ENCODE results near the gene MAML2. TPM values are rescaled to one million over a fixed set of nuclear protein-coding genes. Genes with fewer than 3 reads are reported as not detected.

MAML2 gene
- polyA plus RNA-seq, 1 of the 3 experiments (the other 2 are of a cell fraction), result 20.1 TPM

DNA sequence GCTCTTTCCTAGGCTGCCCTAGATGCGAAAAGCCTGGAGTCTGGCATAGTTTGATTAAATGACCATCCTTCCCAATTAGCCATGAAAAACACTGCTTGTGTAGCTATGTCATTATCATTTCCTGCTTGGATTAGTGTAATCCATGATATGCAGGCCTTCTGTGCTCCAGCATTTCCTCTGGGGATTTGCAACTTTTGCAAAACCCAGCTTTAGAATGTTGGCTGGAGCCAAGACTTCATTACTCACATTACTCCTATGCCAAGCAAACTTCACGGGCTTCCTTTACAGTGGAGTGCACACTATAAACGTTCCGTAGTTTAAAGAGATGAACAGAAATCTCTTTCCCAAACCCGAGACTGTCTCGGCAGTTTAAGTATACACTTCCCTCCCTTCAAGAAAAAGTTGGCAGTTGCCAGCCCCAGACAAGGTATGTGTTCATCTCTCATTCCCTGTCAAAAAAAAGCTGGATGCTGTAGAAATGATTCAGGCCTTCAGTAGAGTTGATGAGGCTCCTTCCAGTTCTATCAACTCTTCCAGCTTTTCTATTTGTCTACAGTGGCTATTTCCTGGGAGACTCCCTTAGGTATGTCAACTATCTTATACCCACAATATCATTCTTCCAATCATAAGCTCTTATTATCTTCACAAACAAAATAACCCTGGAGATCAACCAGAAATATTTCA is 180.0 kb downstream of the MAML2 start (continued):
- TF ChIP-seq USF2 (IDR thresholded peaks at IDR 0.05; ENCODE audit: borderline replicate concordance, low read depth, low read length) (no peak), RFX5 (IDR thresholded peaks at IDR 0.05; ENCODE audit: low read length) (no peak)

DNA sequence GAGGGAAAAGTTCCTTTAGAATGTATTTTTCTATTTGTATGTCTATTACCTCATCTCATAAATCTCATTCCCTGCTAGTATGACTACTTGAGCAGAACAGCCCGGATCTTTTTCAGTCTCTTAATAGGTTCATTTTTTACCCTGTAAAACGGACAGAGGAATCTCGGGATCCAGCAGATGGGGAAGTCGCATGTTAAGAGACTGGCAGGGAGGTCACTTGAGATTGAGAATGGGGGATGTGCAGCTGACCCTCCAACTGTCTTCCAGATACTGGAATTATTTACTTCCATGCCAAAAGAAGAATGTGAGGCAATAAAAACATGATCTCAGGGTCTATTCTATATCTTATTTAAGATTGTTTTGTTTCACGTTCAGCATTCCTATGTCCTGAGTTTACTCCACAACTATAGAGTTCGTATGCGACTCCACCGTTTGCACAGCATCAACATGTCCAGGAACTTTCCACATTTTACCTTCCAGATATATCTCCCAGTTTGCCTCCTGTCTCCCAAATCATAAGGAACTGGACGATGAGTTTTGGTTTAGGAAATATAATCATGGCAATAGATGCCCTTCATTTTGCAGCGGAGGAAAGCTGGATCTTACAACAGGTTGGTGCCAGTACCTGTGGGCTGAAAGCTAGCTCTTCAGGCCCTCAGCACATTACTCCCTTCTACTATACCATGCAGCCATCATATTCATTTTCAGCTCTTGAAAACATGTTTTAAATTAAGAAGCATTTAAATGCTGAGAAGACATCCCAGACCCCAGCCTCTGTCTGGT is 181.5 kb downstream of the MAML2 start:
- Histone ChIP-seq H3K79me2 (ENCODE audit: insufficient read depth) (peaks cover 72% of the 10 kb centered on the region), H3K36me3 (replicated peaks in 1 of 2; ENCODE audit: control insufficient read depth in 1 of 2, insufficient read depth in 2 of 2, low read length in 1 of 2) (no peaks in the 10 kb centered on the region), H3K27ac (ENCODE audit: low read depth in 2 of 2, low read length in 1 of 2) (peak overlapping the region; percentile 78 to 93), H3K9me3 (no peaks in the 10 kb centered on the region), H3K9me2 (no peaks in the 10 kb centered on the region), H3F3A (replicated peaks; ENCODE audit: insufficient read depth) (peaks cover 54% of the 10 kb centered on the region), H3K4me2 (peak overlapping the region; percentile 9), H3K9ac (peak overlapping the region; percentile 14; the same call in 1 of the 2 replicates), H2AFZ (ENCODE audit: low read depth) (no peak overlapping the region), H3K4me3 (ENCODE audit: low read depth in 2 of 2, low read length in 1 of 2) (no peak overlapping the region), H3K4me1 (ENCODE audit: control insufficient read depth in 1 of 2, insufficient read depth in 2 of 2, low read depth in 1 of 2, low read length in 1 of 2) (peaks cover 4 to 67% of the 10 kb centered on the region in 2 experiments; a peak in 3 of 4 replicates), H4K20me1 (ENCODE audit: insufficient read depth) (no peaks in the 10 kb centered on the region), H3K27me3 (ENCODE audit: insufficient read depth) (no peaks in the 10 kb centered on the region)
- 63% methylated on average over 10 of the region's 10 CpGs for WGBS (ENCODE audit: low lambda C conversion rate)
- CTCF ChIA-PET, result no interaction called here
- DNase-seq, result no peak
- TF ChIP-seq, protein P1, sequence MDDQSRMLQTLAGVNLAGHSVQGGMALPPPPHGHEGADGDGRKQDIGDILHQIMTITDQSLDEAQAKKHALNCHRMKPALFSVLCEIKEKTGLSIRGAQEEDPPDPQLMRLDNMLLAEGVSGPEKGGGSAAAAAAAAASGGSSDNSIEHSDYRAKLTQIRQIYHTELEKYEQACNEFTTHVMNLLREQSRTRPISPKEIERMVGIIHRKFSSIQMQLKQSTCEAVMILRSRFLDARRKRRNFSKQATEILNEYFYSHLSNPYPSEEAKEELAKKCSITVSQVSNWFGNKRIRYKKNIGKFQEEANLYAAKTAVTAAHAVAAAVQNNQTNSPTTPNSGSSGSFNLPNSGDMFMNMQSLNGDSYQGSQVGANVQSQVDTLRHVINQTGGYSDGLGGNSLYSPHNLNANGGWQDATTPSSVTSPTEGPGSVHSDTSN (IDR thresholded peaks at IDR 0.05), result peak; percentile 24; the same call in 1 of the 2 replicates
- TF ChIP-seq CHD2 (IDR thresholded peaks at IDR 0.05; ENCODE audit: low read length, partially characterized antibody), result no peak
- TF ChIP-seq USF2 (IDR thresholded peaks at IDR 0.05; ENCODE audit: borderline replicate concordance, low read depth, low read length), result no peak
- no peak for TF ChIP-seq EP300 (IDR thresholded peaks at IDR 0.05; ENCODE audit: borderline replicate concordance in 1 of 2, low read depth in 1 of 2, low read length in 1 of 2)
- no peak for TF ChIP-seq MAX (IDR thresholded peaks at IDR 0.05; ENCODE audit: low read depth)
- POLR2A ChIA-PET, result no interaction called here

DNA sequence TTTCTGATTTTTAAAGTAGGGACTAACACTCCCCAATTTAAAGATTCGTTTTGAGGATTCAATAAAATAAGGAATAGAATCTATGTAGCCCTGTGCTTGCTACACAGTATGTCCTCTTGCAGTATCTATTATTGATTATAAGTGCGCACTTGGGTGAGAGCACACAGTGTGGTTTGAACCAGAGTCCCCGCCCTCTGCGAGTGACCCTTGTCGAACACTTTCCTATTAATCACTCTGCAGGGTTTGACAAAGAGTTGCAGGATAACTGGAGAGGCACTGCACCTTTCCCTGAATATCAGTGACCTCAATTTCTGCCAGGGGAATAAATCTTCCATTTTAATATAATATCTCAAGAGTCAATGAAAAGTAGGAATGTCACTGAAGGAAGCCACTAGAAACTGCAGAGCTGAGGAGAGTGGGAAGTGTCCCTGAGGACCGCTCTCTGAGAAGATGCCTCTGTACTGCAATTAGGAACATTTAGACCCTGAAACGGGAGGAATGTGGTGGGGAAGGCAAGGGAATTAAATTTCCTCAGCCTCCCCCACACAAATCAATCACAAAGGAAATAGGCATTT is 182.2 kb downstream of the MAML2 start:
- H3K79me2 ChIP-seq (ENCODE audit: insufficient read depth), result peaks cover 66% of the 10 kb centered on the region
- CTCF ChIA-PET, result no interaction called here
- H3K9ac ChIP-seq, result peak overlapping the region; percentile 14; the same call in 1 of the 2 replicates
- H2AFZ ChIP-seq (ENCODE audit: low read depth), result no peak overlapping the region
- TF ChIP-seq MAX (IDR thresholded peaks at IDR 0.05; ENCODE audit: low read depth) (no peak), SMC3 (IDR thresholded peaks at IDR 0.05; ENCODE audit: low read depth, low read length) (no peak), USF2 (IDR thresholded peaks at IDR 0.05; ENCODE audit: borderline replicate concordance, low read depth, low read length) (no peak), RCOR1 (IDR thresholded peaks at IDR 0.05; ENCODE audit: low read length) (no peak), FOXM1 (IDR thresholded peaks at IDR 0.05; ENCODE audit: low read depth) (no peak), REST (IDR thresholded peaks at IDR 0.05; ENCODE audit: low read depth, low read length) (no peak)
- 85% methylated on average over 7 of the region's 7 CpGs for WGBS (ENCODE audit: low lambda C conversion rate)
- peak overlapping the region; percentile 78 to 93; a peak in 3 of 4 replicates for H3K27ac ChIP-seq (ENCODE audit: low read depth in 2 of 2, low read length in 1 of 2)
- H3K4me3 ChIP-seq (ENCODE audit: low read depth in 2 of 2, low read length in 1 of 2), result no peak overlapping the region
- no peaks in the 10 kb centered on the region for H3K36me3 ChIP-seq (replicated peaks in 1 of 2; ENCODE audit: control insufficient read depth in 1 of 2, insufficient read depth in 2 of 2, low read length in 1 of 2)
- POLR2A ChIA-PET, result no interaction called here
- peak overlapping the region; percentile 9; the same call in 1 of the 2 replicates for H3K4me2 ChIP-seq
- H3F3A ChIP-seq (replicated peaks; ENCODE audit: insufficient read depth), result peaks cover 61% of the 10 kb centered on the region
- H3K4me1 ChIP-seq (ENCODE audit: control insufficient read depth in 1 of 2, insufficient read depth in 2 of 2, low read depth in 1 of 2, low read length in 1 of 2), result peaks cover 10 to 67% of the 10 kb centered on the region in 2 experiments; a peak in 3 of 4 replicates
- H3K27me3 ChIP-seq (ENCODE audit: insufficient read depth), result no peaks in the 10 kb centered on the region
- no peaks in the 10 kb centered on the region for H3K9me3 ChIP-seq
- H4K20me1 ChIP-seq (ENCODE audit: insufficient read depth), result no peaks in the 10 kb centered on the region
- H3K9me2 ChIP-seq, result no peaks in the 10 kb centered on the region
- DNase-seq, result no peak

All from SK-N-SH (cell line).